Small intestine (tissue), 7 donors: Measurements from ENCODE around the gene ZNF799. TPM values are rescaled to one million over a fixed set of nuclear protein-coding genes. Genes with fewer than 3 reads are reported as not detected.

Experiments
- DNase-seq, 2 donors: peaks; one replicate each; pipeline versions ENCODE4 v3.0.0 to v3.0.0-alpha.2; 2013
- FAIRE-seq: peaks from 2 replicates; lab custom pipeline; 2012; peaks lifted over from hg19 to GRCh38; lab: Jason Lieb, UNC
- H3K27ac ChIP-seq, 3 donors: one replicate each; pipeline ENCODE4 v1.5.1; 2013; ENCODE audit warnings: low read length in 2 of 3, mild to moderate bottlenecking in 2 of 3, control low read depth in 1 of 3, inconsistent platforms in 1 of 3, low read depth in 1 of 3, moderate library complexity in 1 of 3
- H3K27me3 ChIP-seq, 3 donors: one replicate each; pipeline ENCODE4 v1.6.1; 2013; ENCODE audit warnings: low read length in 3 of 3, inconsistent platforms in 1 of 3; ENCODE audit not compliant: control insufficient read depth in 3 of 3, insufficient read depth in 3 of 3
- H3K36me3 ChIP-seq, 3 donors: one replicate each; pipeline ENCODE4 v1.6.1; 2013; ENCODE audit warnings: low read length in 3 of 3, inconsistent platforms in 1 of 3, low read depth in 1 of 3, mild to moderate bottlenecking in 1 of 3, moderate library complexity in 1 of 3; ENCODE audit not compliant: control insufficient read depth in 3 of 3, insufficient read depth in 2 of 3
- H3K4me1 ChIP-seq, 3 donors: one replicate each; pipeline ENCODE4 v1.6.1; 2013; ENCODE audit warnings: low read length in 2 of 3, inconsistent platforms in 1 of 3, low read depth in 1 of 3, mild to moderate bottlenecking in 1 of 3, moderate library complexity in 1 of 3; ENCODE audit not compliant: control insufficient read depth in 3 of 3, insufficient read depth in 2 of 3
- H3K4me3 ChIP-seq, 3 donors: one replicate each; pipeline ENCODE4 v1.5.1; 2013; ENCODE audit warnings: low read length in 3 of 3, control low read depth in 1 of 3, inconsistent platforms in 1 of 3, low read depth in 1 of 3, mild to moderate bottlenecking in 1 of 3, moderate library complexity in 1 of 3
- H3K9me3 ChIP-seq, 2 donors: one replicate each; pipeline ENCODE4 v1.6.1; 2013; ENCODE audit warnings: low read depth in 1 of 2, low read length in 1 of 2; ENCODE audit not compliant: control insufficient read depth in 2 of 2, insufficient read depth in 1 of 2
- WGBS, 3 donors: extraction: QIAGEN DNeasy Blood & Tissue Kit; methylation state at CpG; one replicate each; pipeline ENCODE4 v1.1.7; 2013; 5-methylcytosine and 5-hydroxymethylcytosine counted together
- polyA plus RNA-seq, 4 donors: library from polyadenylated mRNA; stranded (reverse) in 3 of 4; unstranded in 1 of 4; fragments of 200-250 nt in 3 of 4; fragments of 120-200 nt in 1 of 4; gene quantifications; one replicate each; pipeline versions ENCODE4 v1.2.1 to v1.2.3, GENCODE V29; 2013
- donor health status: healthy with polysubstance abuse.
- donor health status: control.
- donor health status: control.
- donor health status: Bipolar disorder and iron deficiency.
- donor health status: healthy.

Gene ZNF799
- polyA plus RNA-seq, 4 donors: 2.4 to 9.6 (median 5.4) TPM

DNA sequence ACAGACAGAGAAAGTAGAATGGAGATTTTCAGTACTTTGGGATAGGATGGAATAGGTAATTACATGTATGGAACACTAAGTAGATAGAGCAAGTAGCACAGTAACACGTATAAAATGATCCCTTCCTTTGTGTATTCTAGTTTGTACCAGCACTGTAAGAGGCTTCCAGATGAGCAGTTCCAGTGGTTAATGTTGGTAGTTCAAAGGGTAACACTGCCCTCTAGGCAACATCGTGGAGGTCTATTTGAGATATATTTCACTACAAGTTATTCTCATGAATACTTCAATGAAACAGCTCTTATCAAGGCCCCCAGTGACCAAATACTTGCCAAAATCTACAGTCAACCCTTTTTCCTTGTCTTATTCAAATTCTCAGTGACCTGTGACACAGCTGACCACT lies 54.2 kb downstream of the ZNF799 start:
- WGBS, 3 donors: 38 to 63% (median 57%) methylated on average over 2 of the region's 2 CpGs
- Histone ChIP-seq H3K4me1 (no peaks in the 10 kb centered on the region), H3K4me3 (no peak overlapping the region), H3K27me3 (no peaks in the 10 kb centered on the region), H3K9me3 (peaks cover 2 to 40% of the 10 kb centered on the region in 2 donors), H3K27ac (no peak overlapping the region), H3K36me3 (peaks cover 4 to 11% (median 5%) of the 10 kb centered on the region in 3 donors)
- FAIRE-seq (no peak), DNase-seq (peak; percentile 19 to 24)

- Histone ChIP-seq H3K4me3 (no peak overlapping the region), H3K9me3 (peaks cover 2 to 31% of the 10 kb centered on the region in 2 donors), H3K27ac (no peak overlapping the region), H3K4me1 (no peaks in the 10 kb centered on the region), H3K36me3 (no peaks in the 10 kb centered on the region), H3K27me3 (no peaks in the 10 kb centered on the region)
- DNase-seq (no peak), FAIRE-seq (no peak)
- 94 to 97% (median 96%) methylated on average over 1 of the region's 1 CpG for WGBS, 3 donors
These were observed 55.9 kb downstream of the ZNF799 start for GRCh38 chr19:12345197-12345596.

Other genes starting within 250 kb of the ZNF799 start
- gene ZNF625, start 244.5 kb downstream of the ZNF799 start, polyA plus RNA-seq: 1 to 10 TPM in 2 of 4 donors, not detected in 2; 1.3 to 4.8 TPM
- gene ZNF136, start 238.2 kb downstream of the ZNF799 start, polyA plus RNA-seq: 10 to 100 TPM in 1 of 4 donors, 1 to 10 TPM in 3; 2.7 to 11.1 (median 3.2) TPM
- gene ZNF44, start 106.4 kb downstream of the ZNF799 start, polyA plus RNA-seq: 10 to 100 TPM in 2 of 4 donors, 1 to 10 TPM in 2; 6.4 to 15.6 (median 11.8) TPM
- 1 to 10 TPM in 2 of 4 donors, under 1 TPM in 2; 0.54 to 4.1 (median 1.2) TPM for gene ZNF563, start 67.6 kb downstream of the ZNF799 start, polyA plus RNA-seq
- gene ZNF442, start 35.6 kb downstream of the ZNF799 start, polyA plus RNA-seq: 1 to 10 TPM in 2 of 4 donors, not detected in 2; 1.0 to 3.0 TPM
- 1 to 10 TPM; 1.6 to 7.3 (median 2.4) TPM for gene ZNF443, start 39.8 kb upstream of the ZNF799 start, polyA plus RNA-seq
- gene ZNF709, start 83.5 kb upstream of the ZNF799 start, polyA plus RNA-seq: 1 to 10 TPM in 1 of 4 donors, under 1 TPM in 1, not detected in 2; 0.76 to 2.9 TPM
- 10 to 100 TPM in 2 of 4 donors, 1 to 10 TPM in 2; 6.5 to 14.9 (median 11.3) TPM for gene ZNF564, start 150.2 kb upstream of the ZNF799 start, polyA plus RNA-seq
- gene ZNF490, start 209.5 kb upstream of the ZNF799 start, polyA plus RNA-seq: 1 to 10 TPM in 2 of 4 donors, under 1 TPM in 1, not detected in 1; 0.45 to 3.0 (median 1.0) TPM
- 10 to 100 TPM in 1 of 4 donors, 1 to 10 TPM in 3; 4.7 to 17.7 (median 5.8) TPM for gene ZNF791, start 209.6 kb upstream of the ZNF799 start, polyA plus RNA-seq